GM18526 (cell line): ENCODE data around the gene SLC9A5.

Experiments used
- POLR2A ChIP-seq: IDR thresholded peaks from 3 replicates; pipeline ENCODE4 v1.6.1; 2011; ENCODE audit not compliant: insufficient read length; ENCODE audit errors: extremely low read depth

Gene SLC9A5, protein sequence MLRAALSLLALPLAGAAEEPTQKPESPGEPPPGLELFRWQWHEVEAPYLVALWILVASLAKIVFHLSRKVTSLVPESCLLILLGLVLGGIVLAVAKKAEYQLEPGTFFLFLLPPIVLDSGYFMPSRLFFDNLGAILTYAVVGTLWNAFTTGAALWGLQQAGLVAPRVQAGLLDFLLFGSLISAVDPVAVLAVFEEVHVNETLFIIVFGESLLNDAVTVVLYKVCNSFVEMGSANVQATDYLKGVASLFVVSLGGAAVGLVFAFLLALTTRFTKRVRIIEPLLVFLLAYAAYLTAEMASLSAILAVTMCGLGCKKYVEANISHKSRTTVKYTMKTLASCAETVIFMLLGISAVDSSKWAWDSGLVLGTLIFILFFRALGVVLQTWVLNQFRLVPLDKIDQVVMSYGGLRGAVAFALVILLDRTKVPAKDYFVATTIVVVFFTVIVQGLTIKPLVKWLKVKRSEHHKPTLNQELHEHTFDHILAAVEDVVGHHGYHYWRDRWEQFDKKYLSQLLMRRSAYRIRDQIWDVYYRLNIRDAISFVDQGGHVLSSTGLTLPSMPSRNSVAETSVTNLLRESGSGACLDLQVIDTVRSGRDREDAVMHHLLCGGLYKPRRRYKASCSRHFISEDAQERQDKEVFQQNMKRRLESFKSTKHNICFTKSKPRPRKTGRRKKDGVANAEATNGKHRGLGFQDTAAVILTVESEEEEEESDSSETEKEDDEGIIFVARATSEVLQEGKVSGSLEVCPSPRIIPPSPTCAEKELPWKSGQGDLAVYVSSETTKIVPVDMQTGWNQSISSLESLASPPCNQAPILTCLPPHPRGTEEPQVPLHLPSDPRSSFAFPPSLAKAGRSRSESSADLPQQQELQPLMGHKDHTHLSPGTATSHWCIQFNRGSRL

DNA sequence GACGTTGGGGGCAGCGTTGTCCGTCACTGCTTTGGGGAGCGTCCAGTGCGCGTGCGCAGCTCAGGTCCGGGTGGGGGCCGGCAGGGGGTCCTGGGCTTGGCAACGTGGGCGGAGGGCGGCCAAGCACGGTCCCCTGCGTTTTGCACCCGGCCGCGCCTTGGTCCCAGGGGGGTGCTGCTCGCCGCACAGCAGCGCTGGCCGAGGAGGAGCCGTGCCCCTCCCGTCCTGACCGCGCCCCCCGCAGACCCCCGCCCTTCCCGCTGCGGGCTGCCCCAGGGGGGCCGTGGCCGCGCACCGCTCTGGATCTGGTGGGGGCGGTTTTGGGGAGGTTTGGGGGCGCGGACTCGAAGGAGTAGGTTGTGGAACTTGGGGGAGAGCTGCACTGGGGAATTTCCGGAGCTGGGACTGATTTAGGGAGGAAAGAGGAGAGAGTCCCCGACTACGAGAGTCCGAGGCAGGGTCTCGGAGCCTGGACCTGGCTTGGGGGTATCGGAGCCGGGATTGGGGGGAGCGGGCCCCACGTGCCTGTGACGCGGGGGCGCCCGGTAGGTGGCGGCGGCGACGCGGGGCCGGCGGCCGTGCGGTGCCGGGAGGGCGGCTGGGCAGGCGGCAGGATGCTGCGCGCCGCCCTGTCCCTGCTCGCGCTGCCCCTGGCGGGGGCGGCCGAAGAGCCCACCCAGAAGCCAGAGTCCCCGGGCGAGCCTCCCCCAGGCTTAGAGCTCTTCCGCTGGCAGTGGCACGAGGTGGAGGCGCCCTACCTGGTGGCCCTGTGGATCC is at the start of gene SLC9A5:
SLC9A5 (plus strand) TSS at position 579 of the 777 bp plus-strand sequence; CDS start at position 615, 36 bp downstream.
- no peak for TF ChIP-seq POLR2A

DNA sequence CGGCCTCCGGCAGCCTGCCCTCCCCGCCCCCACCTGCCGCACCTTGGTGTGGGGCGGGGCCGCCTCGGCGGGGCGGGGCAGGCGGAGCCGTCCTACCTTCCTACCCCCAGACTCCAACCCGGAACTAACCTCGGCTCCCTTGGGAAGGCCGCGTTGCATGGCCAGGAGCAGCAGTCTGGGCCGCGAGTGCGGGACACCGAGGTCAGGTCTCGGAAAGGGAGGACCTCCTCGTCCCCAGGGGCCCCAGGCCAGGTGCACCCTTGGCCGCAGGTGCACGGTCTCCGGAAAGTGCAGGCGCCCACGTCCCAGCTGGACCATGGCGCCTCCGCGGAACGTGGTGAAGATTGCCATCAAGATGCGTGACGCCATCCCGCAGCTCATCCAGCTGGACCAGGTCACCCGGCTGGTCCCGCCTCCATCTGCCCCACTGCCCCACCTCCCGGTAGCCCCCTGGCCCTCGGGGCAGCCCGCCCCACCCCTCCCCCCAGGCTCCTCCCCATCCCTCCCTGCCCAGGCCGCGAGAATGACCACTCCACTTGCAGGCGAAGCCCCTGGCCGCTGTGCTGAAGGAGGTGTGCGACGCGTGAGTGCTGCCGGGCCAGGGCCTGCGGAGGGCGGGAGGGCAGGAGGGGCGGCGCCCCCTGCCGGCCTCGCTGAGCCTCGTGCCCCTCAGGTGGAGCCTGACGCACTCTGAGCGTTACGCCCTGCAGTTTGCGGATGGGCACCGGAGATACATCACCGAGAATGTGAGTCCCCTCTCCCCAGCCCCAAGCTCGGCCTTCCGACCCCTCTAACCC is 49.6 kb upstream of the SLC9A5 start, which contains the start of gene ELMO3:
ELMO3 (plus strand) TSS at position 121 of the 797 bp plus-strand sequence; CDS start at position 317, 196 bp downstream.
- no peak for TF ChIP-seq POLR2A

DNA sequence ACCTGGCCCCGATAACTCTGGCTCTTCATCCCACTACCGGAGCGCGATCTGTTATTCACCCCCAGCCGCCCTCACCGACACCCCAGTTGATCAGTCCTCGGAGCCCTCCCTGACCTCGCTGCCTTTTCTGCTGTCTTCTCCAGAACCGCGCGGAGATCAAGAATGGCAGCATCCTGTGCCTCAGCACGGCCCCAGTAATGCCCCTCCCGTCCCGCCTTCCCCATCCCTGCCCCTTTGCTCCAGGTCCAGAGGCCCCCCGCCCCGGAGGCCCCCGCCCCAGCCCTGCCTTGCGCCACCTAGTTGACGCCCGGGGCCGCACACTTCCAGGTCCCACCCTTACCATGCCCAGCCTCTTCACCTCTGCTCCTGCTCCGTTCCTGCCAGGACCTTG is 49.0 kb upstream of the SLC9A5 start:
- TF ChIP-seq POLR2A, result no peak

DNA sequence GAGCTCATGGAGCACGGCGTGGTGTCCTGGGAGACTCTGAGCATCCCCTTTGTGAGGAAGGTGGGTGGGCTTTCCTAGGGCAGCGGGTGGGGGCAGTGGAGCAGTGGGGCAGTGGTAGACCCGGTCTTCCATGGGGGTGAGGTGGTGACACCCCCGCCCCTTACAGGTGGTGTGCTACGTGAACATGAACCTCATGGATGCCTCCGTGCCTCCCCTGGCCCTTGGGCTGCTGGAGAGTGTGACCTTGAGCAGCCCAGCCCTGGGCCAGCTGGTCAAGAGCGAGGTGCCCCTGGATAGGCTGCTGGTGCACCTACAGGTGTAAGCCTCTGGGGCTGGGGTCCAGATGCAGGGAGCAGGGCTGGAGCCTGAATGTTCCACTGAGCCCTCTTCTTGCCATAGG is 48.3 kb upstream of the SLC9A5 start:
- TF ChIP-seq POLR2A, result no peak

DNA sequence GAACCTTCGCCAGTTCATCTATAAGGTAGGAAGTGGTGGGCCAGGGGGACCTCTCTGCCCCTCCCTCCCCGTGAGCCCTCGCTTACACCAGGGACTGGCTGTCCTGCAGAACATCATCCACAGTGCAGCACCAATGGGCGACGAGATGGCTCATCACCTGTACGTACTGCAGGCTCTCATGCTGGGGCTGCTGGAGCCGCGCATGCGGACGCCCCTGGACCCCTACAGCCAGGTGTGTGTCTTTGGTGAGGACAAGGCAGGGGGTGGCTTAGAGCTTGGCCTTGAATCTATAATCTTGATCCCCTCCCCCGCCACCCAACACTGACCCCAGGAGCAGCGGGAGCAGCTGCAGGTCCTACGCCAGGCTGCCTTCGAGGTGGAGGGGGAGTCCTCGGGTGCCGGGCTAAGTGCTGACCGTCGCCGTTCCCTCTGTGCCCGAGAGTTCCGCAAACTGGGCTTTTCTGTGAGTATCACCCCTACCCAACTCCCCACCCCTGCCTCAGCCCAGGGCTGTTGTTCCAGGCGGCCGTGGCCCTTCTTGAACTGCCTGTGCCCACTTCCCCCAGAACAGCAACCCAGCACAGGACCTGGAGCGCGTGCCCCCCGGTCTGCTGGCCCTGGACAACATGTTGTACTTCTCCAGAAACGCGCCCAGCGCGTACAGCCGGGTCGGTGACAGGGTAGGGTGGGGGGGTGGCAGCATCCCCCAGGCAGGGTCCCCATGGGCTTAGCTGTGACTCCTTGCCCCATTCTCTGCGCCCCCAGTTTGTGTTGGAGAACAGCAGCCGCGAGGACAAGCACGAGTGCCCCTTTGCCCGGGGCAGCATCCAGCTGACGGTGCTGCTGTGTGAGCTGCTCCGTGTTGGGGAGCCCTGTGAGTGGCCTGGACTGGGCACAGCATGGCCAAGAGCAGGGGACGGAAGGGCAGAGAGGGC is 47.1 kb upstream of the SLC9A5 start:
- TF ChIP-seq POLR2A, result no peak

DNA sequence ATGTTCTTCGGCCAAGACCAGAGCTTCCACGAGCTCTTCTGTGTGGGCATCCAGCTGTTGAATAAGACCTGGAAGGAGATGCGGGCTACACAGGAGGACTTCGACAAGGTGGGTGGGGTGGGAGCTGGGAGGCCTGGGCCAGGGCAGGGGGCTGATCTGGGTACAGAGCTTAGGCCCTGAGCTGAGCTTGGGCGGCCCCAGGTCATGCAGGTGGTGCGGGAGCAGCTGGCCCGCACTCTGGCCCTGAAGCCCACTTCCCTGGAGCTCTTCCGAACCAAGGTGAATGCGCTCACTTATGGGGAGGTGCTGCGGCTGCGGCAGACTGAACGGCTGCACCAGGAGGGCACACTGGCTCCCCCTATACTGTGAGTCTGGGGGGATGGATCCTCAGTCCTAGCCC is 46.4 kb upstream of the SLC9A5 start:
- no peak for TF ChIP-seq POLR2A

DNA sequence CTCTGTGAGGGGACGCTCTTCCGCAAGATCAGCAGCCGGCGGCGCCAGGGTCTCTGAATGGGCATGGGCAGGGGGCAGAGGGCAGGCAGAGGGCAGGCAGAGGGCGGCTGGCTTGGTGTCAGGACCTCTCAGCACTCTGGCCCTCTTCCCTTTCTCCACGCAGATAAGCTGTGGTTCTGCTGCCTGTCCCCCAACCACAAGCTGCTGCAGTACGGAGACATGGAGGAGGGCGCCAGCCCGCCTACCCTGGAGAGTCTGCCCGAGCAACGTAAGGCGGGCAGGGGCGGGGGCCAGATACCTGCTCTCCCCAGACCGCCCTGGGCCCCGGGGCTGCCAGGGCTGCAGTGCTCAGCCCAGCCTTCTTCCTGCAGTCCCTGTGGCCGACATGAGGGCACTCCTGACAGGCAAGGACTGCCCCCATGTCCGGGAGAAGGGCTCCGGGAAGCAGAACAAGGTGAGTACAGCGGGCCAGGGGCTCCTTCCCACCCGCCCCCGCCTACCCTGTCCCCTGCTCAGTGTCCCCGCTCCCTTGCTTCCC is 45.8 kb upstream of the SLC9A5 start:
- TF ChIP-seq POLR2A, result no peak

DNA sequence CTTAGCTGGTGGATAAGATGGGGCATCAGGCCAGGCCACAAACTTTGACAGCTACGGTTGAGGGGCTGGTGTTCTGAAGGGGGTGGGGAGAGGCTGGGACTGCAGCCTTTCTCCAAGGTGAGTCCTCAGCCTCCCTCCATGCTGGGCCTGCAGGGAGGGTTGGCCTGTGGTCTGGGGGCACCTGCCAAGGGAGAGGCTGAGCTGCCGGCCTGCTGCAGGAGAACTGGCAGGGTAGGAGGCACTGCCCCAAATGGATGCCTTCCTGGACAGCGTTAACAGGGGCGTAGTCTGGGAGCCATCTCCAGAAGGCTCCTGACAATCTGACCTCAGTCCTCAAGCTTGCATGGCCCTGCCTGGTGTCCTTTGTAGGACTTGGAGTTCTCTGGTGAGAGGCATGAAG is 44.7 kb upstream of the SLC9A5 start:
- no peak for TF ChIP-seq POLR2A

DNA sequence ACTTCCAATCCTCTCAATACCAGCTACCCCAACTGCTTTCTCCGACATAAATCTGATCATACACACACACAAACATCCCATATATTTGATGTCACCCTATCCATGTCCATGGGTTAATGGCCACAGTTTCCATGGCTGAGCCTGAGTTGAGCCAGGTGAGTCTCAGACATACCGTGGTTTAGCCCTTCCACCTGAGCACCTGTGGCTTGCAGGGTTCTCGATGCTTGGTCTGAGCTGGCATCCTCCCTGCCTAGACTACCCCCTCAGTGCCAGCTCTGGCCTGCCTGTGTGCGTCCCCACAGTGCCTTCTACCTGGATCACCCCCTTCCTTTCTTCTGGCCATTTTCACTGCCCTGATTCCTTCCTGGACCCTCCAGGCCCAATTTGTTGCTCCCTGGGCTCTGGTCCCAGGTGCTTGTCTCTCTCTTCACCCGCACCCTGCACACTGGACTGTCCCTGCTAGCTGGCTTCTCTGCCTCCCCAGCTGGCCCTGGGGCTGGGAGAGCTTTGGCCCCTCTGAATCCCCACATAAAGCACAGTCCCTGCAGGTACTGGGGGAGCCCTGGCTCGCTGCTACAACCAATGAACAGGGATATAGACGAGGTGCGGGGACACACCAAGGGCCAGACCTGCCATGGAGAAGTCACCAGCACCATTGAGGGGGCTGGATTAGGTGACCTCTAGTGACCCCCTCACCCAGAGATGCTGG is 42.5 kb upstream of the SLC9A5 start:
- no peak for TF ChIP-seq POLR2A

DNA sequence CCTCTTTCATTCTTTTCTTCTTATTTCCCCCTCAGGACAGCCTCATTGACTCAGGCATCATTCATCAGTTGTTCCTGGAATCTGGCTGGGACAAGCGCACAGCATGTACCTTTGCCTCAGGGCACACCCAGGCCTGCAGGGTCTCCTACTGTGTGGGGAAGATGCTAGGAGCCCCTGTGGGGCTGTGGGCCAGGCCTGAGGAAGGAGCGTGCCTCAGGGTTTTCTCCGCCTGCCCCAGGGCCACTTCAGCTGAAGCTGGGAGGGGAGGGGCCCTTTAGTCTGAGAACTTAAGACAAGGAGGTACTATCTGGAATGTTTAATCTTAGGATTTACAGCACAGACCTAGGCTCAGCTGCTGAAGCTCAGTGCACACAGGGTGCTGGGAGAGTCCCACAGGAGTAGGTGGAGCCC is 41.9 kb upstream of the SLC9A5 start:
- no peak for TF ChIP-seq POLR2A

DNA sequence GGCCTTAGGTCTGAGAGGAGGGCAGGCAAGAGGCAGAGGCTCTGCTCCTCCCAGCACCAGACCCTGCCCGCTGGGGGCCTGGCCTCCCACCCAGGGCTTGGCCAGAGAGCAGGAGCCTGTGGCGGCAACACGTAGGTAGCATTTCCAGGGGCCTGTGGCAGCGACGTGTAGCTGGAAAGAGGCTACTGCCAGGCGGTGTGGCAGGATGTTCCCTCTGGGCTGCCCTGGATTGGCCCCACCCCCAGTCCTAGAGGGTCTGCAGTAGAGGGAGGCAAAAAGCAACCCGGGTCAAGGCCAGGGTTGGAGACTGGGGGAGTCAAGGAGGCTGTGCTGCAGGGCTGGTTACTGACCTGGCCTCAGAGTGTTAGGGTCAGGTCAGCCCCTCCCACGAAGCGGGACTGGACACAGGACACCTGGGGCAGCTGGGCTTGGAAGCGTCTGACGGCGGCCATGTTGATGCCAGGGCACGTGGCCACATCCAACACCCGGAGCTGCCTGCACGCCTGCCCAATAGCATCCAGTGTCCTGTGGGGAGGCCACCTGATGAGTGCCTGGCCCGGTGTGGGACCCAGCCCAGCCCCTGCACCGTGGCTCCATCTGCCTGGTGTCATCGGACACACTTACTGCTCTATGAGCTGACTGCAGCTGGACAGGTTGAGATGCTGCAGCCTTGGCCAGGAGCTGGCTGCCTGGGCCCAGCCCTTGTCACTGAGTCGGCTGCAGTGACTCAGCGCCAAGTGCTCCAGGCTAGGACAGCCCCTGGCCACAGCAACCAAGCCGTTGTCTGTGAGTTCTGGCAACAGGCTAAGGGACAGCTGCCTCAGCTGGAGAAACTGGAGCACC is 41.3 kb upstream of the SLC9A5 start:
- TF ChIP-seq POLR2A, result no peak
